Muscle layer of colon (tissue), 2 donors: ENCODE data around the gene THBS2.

Source experiments
- H3K27ac ChIP-seq: one replicate; pipeline ENCODE4 v1.7.0; 2013; ENCODE audit warnings: low read depth, mild to moderate bottlenecking, low read length, moderate library complexity
- H3K27me3 ChIP-seq, 2 donors: one replicate each; pipeline ENCODE4 v1.7.0; 2013; ENCODE audit warnings: low read length in 2 of 2, mild to moderate bottlenecking in 2 of 2; ENCODE audit not compliant: insufficient read depth in 2 of 2, control insufficient read depth in 1 of 2
- H3K36me3 ChIP-seq: one replicate; pipeline ENCODE4 v1.7.0; 2013; ENCODE audit warnings: mild to moderate bottlenecking, low read length; ENCODE audit not compliant: insufficient read depth
- H3K4me1 ChIP-seq: one replicate; pipeline ENCODE4 v1.7.0; 2013; ENCODE audit warnings: mild to moderate bottlenecking, low read length; ENCODE audit not compliant: insufficient read depth
- H3K4me3 ChIP-seq, 2 donors: one replicate each; pipeline ENCODE4 v1.7.0; 2013; ENCODE audit warnings: low read length in 2 of 2, low read depth in 1 of 2, mild to moderate bottlenecking in 1 of 2, moderate library complexity in 1 of 2
- H3K9ac ChIP-seq: one replicate; pipeline ENCODE4 v1.7.0; 2013; ENCODE audit warnings: low read length
- H3K9me3 ChIP-seq: one replicate; pipeline ENCODE4 v1.7.0; 2013; ENCODE audit warnings: mild to moderate bottlenecking, low read length
- donor health status: abdominal sarcoma.
- donor health status: Adenocarcinoma of cecum.

Gene THBS2

GRCh38 chr6:169236988-169237387, 16.7 kb downstream of the THBS2 start:
- H3K4me1 ChIP-seq: no peaks in the 10 kb centered on the region
- no peaks in the 10 kb centered on the region for H3K27me3 ChIP-seq
- H3K36me3 ChIP-seq: peaks cover 11% of the 10 kb centered on the region
- H3K9me3 ChIP-seq: no peaks in the 10 kb centered on the region
- no peak overlapping the region for H3K4me3 ChIP-seq
- H3K27ac ChIP-seq: no peak overlapping the region
- H3K9ac ChIP-seq: no peak overlapping the region

GRCh38 chr6:169236545-169236944, 17.1 kb downstream of the THBS2 start:
- Histone ChIP-seq H3K4me3 (no peak overlapping the region), H3K9ac (no peak overlapping the region), H3K36me3 (peaks cover 11% of the 10 kb centered on the region), H3K9me3 (no peaks in the 10 kb centered on the region), H3K27ac (no peak overlapping the region), H3K27me3 (no peaks in the 10 kb centered on the region), H3K4me1 (no peaks in the 10 kb centered on the region)

GRCh38 chr6:169235286-169235685, 18.4 kb downstream of the THBS2 start:
- peaks cover 11% of the 10 kb centered on the region for H3K36me3 ChIP-seq
- H3K9ac ChIP-seq: no peak overlapping the region
- H3K9me3 ChIP-seq: no peaks in the 10 kb centered on the region

DNA sequence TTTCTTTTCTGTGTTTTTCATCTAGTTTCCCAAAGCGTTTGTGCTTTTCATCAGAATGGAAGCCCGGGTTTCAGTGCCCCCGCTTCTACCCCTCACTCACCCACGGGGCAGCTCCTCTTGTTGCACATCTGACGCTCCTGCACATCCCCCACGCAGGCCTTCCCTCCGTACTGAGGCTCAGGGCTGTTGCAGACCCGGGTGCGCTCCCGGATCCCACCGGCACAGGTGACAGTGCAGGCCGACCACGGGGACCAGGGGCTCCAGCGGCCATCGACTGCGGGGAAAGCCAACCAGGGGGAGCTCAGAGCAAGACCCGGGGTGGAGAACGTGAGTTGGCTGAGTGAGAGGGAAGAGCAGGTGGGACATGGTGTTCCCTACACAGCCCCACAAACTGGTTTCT, 19.0 kb downstream of the THBS2 start:
- no peaks in the 10 kb centered on the region for H3K27me3 ChIP-seq
- no peak overlapping the region for H3K4me3 ChIP-seq
- peaks cover 11% of the 10 kb centered on the region for H3K36me3 ChIP-seq
- H3K9me3 ChIP-seq: no peaks in the 10 kb centered on the region
- no peaks in the 10 kb centered on the region for H3K4me1 ChIP-seq
- H3K9ac ChIP-seq: no peak overlapping the region
- no peak overlapping the region for H3K27ac ChIP-seq

More at GRCh38 chr6:169235286-169235685, 18.4 kb downstream of the THBS2 start:
- Histone ChIP-seq H3K27me3 (no peaks in the 10 kb centered on the region), H3K4me3 (no peak overlapping the region), H3K4me1 (no peaks in the 10 kb centered on the region), H3K27ac (no peak overlapping the region)

DNA sequence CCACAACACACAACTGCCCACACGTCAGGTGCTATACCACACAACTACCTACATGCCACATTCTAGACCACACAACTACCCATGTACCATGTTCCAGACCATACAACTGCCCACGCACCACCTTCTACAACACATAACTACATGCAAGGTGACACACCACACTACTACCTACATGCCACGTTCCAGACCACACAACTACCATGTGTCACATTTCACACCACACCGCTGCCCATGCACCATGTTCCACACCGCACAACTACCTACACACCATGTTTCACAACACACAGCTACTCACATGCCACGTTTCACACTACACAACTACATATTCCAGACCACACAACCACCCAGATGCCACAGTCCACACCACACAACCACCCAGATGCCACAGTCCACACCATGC, 19.8 kb downstream of the THBS2 start:
- Histone ChIP-seq H3K4me3 (no peak overlapping the region), H3K36me3 (peaks cover 11% of the 10 kb centered on the region), H3K9me3 (no peaks in the 10 kb centered on the region), H3K4me1 (no peaks in the 10 kb centered on the region), H3K9ac (no peak overlapping the region), H3K27ac (no peak overlapping the region), H3K27me3 (no peaks in the 10 kb centered on the region)

- Histone ChIP-seq H3K4me3 (no peak overlapping the region), H3K9ac (no peak overlapping the region), H3K27ac (no peak overlapping the region), H3K36me3 (peaks cover 11% of the 10 kb centered on the region), H3K4me1 (no peaks in the 10 kb centered on the region), H3K27me3 (no peaks in the 10 kb centered on the region), H3K9me3 (no peaks in the 10 kb centered on the region)
Measured at GRCh38 chr6:169233181-169233580, 20.5 kb downstream of the THBS2 start.

- Histone ChIP-seq H3K27ac (no peak overlapping the region), H3K4me1 (no peaks in the 10 kb centered on the region), H3K9me3 (no peaks in the 10 kb centered on the region), H3K36me3 (peaks cover 11% of the 10 kb centered on the region), H3K9ac (no peak overlapping the region), H3K4me3 (no peak overlapping the region), H3K27me3 (no peaks in the 10 kb centered on the region)
Measured at GRCh38 chr6:169232507-169232931, 21.1 kb downstream of the THBS2 start.

- H3K27me3 ChIP-seq: no peaks in the 10 kb centered on the region
- peaks cover 11% of the 10 kb centered on the region for H3K36me3 ChIP-seq
- H3K9me3 ChIP-seq: no peaks in the 10 kb centered on the region
- H3K27ac ChIP-seq: no peak overlapping the region
- no peaks in the 10 kb centered on the region for H3K4me1 ChIP-seq
- H3K9ac ChIP-seq: no peak overlapping the region
- no peak overlapping the region for H3K4me3 ChIP-seq
Measured at GRCh38 chr6:169231790-169232506, 21.7 kb downstream of the THBS2 start.

- no peak overlapping the region for H3K4me3 ChIP-seq
- H3K27ac ChIP-seq: no peak overlapping the region
- H3K9ac ChIP-seq: no peak overlapping the region
- H3K36me3 ChIP-seq: peaks cover 11% of the 10 kb centered on the region
- H3K4me1 ChIP-seq: no peaks in the 10 kb centered on the region
- H3K27me3 ChIP-seq: no peaks in the 10 kb centered on the region
- no peaks in the 10 kb centered on the region for H3K9me3 ChIP-seq
Measured at GRCh38 chr6:169230946-169231789, 22.5 kb downstream of the THBS2 start.

DNA sequence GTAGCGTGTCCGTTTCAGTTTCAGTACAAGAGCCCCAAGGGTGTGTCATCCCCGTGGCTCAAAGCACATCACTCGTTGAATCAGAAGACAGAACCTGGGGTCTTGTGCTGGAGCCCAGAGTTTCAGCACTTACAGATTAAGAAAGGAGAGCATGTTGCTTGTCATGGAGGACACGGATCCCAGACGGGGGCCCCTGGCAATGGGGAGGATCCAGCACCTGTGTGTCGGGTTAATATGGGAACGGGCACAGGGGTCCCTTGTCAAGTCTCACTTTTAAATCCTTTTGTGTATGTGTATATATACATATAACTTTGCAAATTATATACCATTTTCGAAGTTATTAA, 23.4 kb downstream of the THBS2 start:
- no peak overlapping the region for H3K27ac ChIP-seq
- peaks cover 11% of the 10 kb centered on the region for H3K36me3 ChIP-seq
- no peak overlapping the region for H3K9ac ChIP-seq
- no peaks in the 10 kb centered on the region for H3K4me1 ChIP-seq
- no peaks in the 10 kb centered on the region for H3K27me3 ChIP-seq
- H3K4me3 ChIP-seq: no peak overlapping the region
- no peaks in the 10 kb centered on the region for H3K9me3 ChIP-seq

- no peaks in the 10 kb centered on the region for H3K4me1 ChIP-seq
- H3K27me3 ChIP-seq: no peaks in the 10 kb centered on the region
- H3K9ac ChIP-seq: no peak overlapping the region
- peaks cover 16% of the 10 kb centered on the region for H3K36me3 ChIP-seq
- H3K9me3 ChIP-seq: no peaks in the 10 kb centered on the region
- peak overlapping the region; percentile 22 for H3K27ac ChIP-seq
- no peak overlapping the region for H3K4me3 ChIP-seq
Measured at GRCh38 chr6:169229615-169230321, 23.9 kb downstream of the THBS2 start.
